ENCODE results near the gene CSTB.

Gene CSTB

DNA sequence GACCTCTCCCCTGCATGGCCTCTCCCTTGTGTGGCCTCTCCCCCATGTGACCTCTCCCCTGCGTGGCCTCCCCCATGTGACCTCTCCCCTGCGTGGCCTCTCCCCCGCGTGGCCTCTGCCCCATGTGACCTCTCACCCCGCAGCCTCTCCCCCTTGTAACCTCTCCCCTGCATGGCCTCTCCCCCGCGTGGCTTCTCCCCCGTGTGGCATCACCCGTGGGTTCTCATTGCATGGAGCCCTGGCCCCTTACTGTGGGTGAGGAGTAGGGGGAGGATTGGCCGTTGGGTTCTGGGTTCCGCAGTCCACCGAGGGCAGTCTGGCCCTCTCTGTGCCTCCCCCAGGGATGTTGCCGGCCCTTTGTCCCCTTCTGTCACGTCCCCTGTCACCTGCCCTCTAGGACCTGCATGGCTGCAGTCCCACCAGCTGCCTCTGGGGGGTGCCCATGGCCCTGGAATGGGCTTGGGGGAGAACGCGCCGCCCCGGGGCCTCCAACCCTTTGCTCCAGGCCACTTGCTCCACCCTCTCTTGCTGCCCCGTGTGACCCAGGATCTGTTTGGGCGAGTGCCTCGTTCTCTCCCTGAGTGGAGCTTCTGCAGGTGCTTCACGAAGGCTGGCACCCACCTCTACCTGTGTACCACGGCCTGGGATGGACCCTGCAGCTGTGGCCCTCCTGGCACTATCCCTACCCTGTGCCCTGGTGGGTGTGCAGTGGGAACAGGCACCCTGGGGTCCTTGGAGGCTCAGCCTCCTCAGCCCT lies 34.6 kb upstream of the CSTB start:
- peak; percentile 89 to 90 for DNase-seq

DNA sequence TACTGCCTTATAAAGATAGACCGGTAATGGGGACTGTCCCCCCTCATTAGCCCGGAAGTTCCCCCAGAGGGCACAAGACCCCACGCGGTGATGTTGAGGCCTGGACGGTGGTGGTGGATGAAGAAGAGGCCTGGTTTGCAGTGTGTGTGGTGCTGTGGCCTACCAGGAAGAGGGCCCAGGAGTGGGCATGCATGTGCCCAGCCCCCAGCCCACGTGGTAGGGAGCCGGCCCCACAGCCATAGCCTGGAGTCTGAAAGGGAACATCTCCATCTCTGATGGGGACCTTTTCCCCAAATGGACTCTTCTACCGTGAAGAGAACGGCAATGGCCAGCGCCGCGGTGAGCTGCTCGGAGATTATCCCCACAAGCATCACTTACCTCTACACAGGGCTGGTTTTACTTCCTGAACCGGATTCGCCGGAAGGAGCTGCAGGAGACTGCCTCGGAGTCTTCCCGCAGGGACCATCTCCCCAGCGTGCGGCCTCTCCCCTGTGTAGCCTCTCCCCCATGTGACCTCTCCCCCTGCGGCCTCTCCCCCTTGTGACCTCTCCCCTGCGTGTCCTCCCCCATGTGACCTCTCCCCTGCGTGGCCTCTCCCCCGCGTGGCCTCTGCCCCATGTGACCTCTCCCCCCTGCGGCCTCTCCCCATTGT lies 33.9 kb upstream of the CSTB start:
- DNase-seq, result no peak

DNA sequence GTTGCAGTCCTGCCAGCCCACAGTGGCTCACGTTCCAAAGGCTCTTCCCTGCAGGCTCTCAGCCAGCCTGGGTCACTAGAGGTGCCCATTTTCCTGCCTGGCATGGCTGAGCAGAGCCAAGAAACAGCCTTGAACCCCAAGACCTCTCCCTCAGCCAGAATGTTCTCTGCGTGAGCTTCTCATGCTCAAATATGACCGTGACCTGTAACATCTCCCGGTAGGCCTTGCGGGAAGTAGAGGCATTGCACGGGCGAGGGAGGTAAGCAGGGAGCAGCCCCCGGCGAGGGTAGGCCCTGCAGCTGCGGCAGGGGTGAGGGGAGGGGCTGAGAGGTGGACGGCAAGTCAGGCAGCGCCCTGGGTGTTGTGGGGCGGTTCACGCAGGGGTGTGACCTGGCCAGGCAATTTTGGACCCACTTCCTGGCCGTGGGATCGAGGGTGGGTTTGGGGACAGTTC lies 33.3 kb upstream of the CSTB start:
- no peak for DNase-seq

DNA sequence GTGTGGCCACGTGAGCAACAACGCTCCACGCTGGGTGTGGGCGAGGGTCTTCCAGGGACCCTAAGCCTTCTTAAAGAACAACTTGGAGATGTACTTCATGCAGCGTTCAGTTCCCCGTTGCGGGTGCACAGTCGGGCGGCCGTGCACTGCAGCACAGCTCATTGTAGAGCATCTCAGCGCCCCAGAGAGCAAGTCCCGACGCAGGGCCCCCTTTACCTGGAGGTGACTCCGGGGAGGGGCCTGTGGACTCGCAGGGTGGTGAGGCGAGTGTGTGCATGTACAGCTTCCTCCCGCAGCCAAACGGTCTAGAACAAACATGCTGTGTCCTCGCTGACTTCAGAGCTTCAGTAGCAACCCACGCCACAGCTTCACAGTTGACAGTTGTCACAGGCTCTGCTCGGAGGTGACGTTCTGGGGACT lies 32.7 kb upstream of the CSTB start:
- no peak for DNase-seq

DNA sequence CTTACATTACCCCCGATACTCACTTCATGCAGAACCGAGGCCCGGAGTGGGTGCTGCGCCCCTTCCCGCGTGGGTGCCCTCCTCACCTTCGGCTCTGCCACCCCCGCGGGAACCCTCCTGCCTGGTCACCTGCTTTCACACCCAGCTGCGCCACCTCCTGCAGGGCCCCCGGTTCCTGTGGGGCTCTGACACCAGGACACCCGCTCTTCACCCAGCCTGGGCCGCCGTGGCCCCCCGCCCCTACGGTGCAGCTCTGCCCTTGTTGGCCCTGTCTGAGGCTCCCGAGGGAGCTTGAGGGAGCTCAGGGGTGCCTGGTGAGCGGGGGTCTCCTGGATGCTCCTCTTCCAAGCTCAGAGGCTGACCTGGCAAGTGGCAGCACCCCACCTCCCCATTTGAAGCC lies 32.3 kb upstream of the CSTB start:
- no peak for DNase-seq

DNA sequence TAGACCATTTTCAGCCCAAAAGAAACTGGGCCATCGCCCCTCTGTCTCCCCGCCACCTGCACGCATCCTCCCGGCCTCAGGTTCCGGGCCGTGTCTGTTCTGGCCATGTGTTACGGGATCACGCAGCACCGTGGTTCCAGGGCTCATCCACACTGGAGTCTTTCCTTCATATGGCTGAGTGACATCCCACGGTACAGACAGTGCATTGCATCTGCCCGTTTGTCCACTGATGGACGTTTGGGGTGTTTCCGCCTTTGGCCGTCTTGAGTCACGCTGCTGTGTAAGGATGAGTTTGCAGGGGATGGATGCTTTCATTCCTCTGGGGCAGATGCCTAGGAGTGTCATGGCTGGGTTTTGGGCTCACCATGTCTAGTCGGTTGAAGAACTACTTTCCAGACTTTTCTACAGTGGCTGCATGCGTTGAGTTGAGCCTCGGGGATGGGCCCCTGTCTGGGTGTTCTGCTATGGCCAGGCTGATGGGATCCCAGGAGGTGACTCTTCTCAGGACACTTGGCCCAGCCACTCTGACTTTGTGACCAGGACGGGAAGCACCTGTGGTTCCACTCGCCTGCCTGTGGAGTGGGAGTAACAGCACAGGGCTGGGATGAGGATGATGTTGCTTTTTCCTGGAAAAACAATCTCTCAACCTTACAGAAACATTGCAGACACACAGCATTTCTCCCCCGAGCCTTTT lies 30.1 kb upstream of the CSTB start:
- peak in 1 of 2 donors; percentile 42 for DNase-seq

DNA sequence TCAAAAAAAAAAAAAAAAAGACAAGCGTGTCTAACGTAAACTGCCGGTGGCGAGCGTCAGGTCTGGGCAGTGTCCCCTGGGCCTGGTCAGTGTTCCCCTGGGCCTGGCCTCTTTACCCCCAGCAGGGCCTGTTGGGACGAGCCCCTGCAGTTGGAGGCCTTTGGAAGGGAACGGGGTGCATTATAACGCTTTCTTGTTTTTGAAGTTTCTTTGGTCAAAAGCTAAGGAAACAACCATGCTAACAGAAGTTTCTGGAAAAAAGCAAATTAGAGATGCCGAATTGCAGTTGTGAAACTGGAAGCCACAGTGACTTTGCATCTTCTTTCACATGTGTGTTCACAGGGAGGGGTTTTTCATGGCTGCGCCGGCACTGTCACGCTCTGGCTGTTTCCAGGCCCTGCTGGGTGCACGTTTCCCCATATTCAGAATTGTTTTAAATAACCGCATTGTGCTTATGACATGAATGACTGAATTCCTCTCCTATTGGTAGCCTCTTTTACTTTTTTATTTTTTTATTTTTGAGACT lies 29.2 kb upstream of the CSTB start:
- peak; percentile 90 for DNase-seq

DNA sequence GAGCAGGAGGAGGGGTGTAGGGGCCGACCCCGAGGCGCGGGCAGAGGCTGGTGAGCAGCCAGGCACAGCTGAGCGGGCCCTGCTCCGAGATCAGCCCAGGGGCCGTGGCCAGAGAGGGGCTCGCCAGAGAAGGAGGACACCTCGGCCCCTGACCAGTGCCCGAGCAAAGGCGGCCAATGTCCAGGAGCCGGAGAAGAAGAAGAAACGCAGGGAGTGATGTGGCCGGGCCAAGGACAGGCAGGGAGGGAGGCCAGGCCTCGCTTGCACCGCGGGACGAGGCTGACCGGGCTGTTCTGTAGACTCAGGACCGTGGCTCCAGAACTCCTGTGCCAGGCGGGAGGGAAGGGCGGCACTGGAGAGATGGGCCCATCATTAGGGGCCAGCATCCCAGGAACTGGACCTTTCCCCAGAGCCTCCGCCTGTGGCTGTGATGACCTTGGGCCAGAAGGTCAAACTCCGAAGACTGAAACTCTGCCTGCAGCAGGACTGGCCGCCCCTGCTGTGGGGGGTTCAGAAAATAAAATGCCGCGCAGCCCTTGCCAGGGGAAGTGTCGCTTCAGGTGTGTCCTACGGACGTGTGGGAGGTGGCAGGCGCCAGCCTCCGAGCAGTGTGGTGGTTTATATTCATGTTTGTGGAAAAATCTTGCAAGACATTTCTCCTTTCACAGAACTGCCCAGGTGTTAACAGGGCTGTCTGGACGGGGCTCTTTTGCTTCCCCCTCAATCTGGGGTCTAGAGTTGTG lies 27.6 kb upstream of the CSTB start:
- no peak for DNase-seq

DNA sequence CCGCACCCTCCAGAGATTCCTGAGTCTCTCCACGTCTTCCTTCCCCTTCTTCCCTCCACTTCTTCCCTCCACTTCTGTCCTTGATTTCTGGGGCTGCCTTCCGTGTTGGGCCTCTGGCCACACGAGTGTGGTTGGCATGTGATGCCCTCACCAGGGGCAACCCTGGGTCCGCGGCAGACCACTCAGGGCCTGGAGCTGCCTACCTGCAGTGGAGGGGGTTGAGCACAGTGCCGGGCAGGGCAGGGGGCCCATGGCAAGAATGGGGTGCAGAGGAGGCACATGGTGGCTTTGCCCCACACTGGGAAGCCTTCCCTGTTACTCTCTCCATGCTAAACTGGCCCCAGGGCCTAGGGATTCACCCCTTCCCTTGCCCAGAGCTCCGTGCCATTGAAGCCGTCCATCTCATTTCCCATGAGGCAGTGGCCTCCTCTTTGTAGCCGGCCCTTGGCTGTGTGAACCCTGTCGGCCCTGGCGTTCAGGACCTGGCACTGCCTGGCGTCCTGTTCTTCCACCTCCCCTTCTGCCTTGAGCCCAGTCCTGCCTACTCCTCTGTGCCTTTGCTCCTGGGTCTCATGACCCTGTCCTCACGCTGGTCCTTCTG lies 26.7 kb upstream of the CSTB start:
- no peak for DNase-seq

DNA sequence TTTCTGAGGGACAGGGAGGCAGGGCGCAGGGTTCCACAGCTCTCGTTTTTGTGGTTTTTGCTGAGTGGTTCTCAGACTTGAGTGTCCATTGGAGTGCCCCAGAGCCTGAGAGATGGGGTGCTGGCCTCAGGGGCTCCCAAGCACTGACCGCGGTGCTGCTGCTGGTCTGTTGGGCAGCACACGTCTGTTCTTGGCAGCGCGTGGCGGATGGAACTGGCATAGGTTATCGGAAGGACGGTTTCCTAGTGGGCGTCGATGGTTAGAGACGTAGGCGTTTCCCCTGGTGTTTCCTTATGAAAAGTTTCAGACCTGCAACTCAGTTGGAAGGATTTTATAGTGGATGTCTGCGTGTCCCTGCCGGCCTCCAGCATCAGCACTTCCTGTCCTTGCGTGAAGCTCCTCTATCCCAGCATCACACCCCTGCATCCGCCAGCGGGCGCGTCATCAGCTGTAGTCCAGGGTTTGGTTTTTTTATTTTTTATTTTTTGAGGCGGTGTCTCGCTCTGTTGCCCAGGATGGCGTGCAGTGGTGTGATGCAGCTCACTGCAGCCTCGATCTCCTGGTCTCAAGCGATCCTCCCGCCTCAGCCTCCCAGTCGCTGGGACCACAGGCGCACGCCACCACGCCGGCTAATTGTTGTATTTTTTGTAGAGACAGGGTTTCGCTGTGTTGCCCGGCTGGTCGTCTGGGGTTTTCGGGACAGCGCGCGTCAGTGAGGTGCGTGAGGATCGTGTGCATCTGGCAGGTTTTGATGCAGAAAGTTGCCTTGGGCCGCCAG lies 25.1 kb upstream of the CSTB start:
- no peak for DNase-seq

DNA sequence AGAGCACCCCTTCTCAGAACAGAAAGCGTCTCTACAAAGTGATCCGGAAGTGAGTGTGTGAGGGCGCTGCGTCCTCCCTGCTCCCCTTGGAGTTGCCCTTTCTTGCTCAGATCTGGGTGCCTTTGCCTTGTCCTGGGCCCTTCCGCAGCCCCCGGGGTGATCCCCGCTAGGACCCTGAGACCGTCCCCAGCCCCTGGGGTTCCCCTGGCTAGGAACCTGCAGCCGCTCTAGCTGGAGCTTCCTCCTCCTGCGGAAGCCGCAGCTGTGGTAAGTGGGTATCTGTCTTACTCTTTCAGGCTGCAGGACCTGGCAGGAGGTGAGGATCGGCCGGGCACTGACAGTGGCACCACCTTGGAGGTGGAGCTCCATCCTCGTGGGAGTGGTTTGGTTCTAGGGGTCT lies 24.5 kb upstream of the CSTB start:
- no peak for DNase-seq

DNA sequence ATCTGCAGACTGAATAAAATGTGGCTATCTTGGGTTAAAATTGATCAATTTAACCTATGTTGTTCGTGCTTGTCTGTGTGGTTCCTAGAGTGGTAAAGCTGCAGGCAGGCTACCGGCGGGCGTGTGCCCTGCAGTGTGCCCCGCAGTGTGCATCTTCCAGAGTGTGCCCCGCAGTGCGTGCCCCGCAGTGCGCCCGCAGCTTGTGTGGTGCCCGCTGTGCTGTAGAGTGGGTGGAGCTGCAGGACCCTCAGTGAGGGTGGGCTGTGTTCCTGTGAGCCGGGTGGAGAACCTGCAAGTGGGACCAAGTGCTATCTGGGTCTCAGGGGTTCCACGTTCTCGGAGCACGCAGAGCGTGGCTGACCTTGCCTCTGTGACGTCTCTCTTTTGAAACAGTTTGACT lies 24.0 kb upstream of the CSTB start:
- DNase-seq, result no peak

DNA sequence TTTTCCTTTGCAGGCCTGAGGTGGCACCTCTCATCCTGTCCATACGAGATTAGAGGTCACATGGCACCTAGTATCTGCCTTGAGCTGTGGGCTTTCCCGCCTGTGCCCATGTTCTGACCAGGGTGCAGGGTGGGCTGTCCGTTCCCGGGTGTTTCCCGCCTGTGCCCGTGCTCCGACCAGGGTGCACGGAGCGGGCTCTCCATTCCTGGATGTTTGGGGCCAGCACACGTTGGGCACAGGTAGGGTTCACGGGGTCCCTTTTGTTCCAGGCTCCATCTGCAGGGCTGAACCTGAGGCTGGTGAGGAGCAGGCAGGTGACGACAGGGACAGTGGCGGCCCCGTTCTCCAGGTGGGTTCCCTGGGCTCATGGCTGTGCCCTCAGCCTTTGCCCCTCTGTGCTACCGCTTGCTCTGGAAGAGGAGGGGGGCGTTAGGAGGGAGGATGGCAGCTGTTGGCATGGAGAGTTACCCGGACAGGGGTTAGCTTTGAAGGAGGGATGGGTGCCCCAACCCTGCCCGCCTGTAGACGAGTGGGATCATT lies 23.3 kb upstream of the CSTB start:
- DNase-seq, result no peak

DNA sequence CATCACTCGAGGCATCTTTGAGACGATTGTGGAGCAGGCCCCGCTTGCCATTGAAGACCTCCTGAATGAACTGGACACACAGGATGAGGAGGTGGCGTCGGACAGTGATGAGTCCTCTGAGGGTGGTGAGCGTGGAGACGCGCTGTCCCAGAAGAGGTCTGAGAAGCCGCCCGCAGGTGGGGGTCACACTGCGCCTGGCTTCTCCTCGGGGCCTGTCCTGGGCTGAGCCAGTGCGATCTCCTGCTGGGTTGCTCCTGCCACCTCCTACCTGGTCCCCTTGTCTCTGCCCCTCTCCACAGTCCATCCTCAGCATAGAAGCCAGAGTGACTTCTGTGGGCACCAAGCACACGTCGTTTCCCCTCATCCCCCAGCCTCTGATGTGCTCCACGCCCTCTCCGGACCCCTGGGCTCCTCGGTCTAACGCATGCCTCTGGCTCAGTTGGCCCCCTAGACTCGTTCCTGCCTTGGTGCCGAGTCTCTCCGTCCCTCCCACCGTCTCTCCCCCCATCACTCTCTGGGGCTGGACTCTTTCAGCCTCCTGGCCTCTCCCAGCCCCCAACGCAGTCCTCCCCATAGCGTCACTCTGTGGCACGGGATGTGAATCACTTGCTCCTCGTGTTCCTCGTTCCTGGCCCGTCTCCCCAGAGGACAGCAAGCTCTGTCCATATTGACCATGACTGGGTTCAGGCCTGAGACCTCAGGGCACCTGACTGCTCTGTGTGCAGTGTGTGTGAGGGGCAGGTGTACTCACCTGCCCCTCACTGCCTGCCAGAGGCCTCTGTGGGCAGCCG lies 22.0 kb upstream of the CSTB start:
- no peak for DNase-seq

DNA sequence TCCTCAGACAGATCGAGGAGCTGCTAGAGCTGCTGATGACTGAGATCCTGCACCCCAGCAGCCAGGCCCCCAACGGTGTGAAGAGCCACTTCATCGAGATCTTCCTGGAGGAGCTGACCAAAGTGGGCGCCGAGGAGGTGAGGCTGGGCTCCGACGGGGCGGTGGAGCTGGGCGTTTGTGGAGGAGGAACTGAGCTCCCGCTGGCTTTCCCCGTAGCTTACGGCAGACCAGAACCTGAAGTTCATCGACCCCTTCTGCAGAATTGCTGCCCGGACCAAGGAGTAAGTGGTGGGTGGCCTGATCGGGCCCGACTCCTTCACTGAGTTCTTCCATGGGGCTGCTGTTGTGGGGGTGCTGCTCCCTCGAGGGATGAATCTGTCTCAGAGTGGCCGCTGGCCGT lies 21.3 kb upstream of the CSTB start:
- DNase-seq, result no peak

DNA sequence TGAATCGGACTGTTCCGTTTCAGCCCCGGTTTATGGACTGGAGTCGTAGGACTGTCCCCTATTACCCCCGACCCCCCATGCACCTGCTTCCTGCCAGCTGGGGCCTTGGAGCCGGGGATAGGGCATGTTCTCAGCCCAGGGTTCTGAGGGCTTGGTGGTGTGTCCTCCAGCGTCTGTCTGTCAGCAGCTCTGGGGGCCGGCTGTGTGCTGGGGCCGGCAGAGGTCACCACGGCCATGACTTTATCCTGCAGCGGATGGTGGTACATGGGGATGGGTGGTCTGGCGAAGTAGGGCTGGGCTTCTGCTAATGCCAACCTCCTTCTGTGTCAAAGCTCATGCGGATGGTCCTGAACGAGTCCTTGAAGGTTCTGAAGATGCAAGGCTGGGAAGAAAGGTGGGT lies 18.7 kb upstream of the CSTB start:
- DNase-seq, result no peak

DNA sequence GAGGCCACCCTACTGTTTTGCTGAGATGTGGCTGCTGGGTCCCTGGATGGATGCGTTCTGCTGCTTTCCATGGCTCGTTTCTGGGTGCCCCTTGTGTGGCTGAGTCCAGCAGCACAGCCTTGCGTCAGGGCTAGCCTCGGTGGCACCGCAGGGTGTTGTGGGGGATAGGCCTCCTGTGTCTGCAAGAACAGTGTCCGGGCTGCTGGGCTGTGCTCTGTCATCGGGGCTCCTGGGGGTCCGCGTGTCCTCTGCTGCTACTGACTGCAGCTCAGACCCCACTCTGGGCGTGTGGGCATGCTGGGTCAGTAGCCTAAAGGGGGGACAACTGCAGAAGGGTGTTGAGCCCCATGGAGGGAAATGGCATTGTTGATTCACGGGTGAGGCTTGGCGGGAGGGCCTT lies 18.2 kb upstream of the CSTB start:
- no peak for DNase-seq

DNA sequence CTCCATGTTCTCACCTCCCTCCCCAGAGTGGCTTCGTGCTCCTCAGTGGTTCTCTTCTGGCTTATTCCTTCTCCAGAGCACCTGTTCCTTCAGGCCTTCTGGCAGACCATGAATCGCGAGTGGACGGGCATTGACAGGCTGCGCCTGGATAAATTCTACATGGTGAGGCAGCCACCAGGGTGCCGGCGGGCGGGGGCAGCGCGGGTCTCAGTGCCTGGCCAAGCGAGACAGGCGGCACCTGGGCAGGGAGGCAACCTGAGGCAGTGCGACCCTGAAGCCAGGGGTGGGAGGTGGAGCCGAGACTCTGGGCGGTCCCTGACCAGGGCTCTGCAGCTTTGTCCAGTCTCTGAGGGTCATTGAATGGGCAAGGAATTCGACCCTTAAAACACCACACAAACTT lies 17.1 kb upstream of the CSTB start:
- DNase-seq, result no peak

DNA sequence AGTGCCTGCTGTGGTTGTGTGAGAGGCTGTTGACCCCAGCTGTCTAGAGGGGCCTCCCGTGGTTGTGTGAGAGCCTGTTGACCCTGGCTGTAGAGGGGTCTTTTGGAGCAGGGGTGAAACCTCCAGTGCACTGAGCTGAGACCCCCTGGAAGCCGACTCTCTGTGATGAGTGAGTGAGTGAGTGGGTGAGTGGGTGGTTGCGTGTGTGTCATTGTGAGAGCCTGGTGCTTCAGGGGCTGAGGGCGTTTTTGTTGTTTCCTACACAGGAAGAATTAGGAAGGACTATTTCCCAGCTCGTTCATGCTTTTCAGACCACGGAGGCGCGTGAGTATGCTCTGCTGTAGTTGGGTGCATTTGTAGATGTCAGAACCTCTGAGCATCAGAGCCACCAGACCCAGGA lies 16.3 kb upstream of the CSTB start:
- peak in 1 of 2 donors; percentile 49 for DNase-seq

DNA sequence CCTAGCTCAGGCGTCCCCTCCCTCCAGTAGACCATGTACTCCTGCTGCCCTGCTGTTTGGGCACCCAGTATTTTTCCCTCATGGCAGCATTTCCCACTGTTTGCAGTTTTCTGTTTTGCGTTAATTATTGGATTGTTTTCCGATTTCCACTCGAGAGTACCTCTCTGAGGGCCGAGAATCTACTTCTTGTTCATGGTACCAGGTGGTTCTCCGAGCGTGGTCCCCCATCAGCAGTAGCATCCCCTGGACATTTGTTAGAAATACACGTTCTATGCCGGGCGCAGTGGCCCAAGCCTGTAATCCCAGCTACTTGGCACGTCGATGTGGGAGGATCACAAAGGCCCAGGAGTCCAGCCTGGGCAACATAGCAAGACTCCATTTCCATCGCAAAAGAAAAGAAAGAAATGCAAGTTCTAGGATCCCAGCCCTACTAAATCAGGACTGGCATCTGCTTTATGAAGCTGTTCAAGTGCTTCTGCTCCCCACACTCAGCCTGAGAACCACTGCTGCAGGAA lies 14.0 kb upstream of the CSTB start:
- DNase-seq, result no peak
